GM18870 (cell line): ENCODE measurements around the gene MLLT3.
"Not testable (repeated sequence)": the region's sequence is repeated elsewhere in the genome, so short reads cannot be mapped to it uniquely, and the experiment has no call there.

Source experiments
- ATAC-seq: cut with Tn5 transposase; IDR thresholded peaks from one replicate; pipeline ENCODE4 v1.9.1; 2021; ENCODE audit warnings: moderate library complexity; ENCODE audit not compliant: unreplicated experiment

MLLT3 gene

DNA sequence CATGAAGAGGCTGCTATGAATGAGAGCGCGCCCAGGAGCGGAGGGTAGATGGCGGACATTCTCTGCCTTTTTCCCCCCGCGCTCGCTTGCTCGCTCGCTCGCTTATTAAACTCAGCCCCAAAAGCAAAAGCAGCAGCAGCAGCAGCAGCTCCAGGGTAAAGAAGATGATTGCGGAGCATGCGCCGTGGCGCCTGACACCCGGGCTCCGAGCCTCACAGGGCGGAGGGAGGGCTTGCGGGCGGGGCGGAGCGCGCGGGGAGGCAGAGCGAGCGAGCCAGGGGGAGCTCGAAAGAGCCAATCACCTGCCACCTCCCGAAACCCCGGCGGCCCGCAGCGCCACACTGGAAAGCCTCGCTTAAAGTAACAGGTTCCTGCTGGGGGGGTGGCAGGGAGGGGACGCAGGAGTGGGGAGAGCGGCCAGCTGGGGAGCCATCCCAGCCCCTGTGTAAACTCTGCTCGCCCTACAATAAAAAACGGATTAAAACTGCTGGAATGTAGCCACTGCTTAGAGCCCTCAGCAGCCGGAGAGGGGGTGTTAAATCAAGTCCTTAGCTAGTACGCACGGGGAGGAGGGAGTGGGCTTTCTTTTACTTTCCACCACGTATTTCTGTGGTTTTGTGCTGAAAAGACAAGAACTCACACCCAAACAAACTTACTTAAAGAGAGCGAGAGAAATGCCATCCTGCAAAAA lies at the start of gene MLLT3:
Gene MLLT3, minus strand, starts transcription at position 170 of the 691 bp plus-strand sequence.
- peak; percentile 54 for ATAC-seq

DNA sequence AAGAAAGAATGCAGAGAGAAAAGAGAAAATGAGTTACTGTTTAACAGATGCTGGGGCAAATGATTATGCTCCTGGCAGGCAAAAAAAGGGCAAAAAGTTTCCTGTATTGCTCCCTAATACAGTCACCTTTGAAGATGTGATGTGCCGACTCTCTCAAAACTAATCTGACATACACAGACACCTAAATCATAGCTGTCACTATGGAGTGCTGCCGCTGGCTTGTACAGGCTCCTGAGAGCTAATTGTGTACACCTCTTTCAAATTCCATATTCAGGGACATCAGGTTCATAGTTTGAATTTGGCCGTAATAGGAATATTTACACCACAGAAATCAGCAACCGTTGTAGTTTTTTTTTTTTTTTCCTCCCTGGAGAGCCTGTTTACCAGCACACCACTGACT lies 49.3 kb upstream of the MLLT3 start:
- ATAC-seq: no peak

DNA sequence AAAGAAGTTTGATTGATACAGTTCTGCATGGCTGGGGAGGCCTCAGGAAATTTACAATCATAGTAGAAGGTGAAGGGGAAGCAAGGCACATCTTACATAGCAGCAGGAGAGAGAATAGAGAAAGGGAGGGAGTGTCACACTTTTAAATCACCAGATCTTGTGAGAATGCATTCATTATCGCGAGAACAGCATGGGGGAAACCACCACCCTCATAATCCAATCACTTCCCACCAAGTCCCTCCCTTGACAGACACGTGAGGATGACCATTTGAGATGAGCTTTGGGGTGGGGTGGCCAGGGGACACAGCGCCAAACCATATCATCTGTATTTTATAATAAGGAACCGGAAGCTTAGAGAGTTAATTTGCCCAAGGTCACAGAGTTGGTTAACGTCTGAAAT lies 48.1 kb upstream of the MLLT3 start:
- ATAC-seq: no peak

DNA sequence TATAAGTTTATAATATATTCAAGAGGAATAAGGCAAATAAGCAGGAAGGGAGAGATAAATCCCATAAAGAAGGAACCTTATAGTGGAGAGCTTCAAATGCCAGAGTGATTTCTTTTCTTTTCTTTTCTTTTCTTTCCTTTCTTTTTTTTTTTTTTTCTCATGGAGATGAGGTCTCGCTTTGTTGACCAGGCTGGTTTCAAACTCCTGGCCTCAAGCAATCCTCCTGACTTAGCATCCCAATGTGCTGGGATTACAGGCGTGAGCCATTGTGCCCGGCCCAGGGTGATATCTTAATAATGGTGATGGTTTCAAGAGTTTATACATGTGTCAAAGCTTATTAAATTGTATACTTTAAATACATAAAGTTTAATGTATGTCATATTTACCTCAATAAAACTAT lies 42.2 kb upstream of the MLLT3 start:
- no peak for ATAC-seq

DNA sequence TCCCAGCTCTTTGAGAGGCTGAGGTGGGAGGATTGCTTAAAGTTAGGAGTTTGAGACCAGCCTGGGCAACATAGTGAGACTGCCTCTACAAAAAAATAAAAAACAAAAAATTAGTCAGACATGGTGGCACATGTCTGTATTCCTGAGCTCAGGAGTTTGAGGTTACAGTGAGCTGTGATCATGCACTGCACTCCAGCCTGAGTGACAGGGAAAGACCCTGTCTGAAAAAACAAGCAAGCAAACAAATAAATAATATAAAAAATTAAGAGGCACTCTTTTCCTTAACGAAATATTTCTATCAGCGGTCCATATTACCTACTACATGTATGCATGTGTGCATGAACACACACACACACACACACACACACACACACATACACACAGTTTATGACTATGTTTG lies 40.8 kb upstream of the MLLT3 start:
- no peak for ATAC-seq

DNA sequence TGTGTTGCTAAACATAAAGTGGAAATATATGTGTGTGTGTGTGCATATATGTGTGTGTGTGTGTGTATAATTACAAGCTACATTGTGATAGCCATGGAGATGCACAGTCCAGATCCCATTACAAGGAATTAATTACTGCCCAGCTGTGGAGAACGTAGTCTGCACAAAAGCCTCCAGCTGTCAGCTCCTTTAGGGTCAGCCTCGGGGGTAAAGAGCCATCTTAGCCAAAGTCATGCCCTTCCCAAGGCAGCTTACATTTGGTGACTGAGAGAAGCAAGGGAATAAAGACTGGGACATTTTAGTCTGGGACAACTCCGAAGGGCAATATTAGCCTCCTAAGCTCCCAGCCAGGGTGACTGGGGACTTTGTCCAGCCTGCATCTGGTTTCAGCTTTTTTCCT lies 39.9 kb upstream of the MLLT3 start:
- no peak for ATAC-seq

DNA sequence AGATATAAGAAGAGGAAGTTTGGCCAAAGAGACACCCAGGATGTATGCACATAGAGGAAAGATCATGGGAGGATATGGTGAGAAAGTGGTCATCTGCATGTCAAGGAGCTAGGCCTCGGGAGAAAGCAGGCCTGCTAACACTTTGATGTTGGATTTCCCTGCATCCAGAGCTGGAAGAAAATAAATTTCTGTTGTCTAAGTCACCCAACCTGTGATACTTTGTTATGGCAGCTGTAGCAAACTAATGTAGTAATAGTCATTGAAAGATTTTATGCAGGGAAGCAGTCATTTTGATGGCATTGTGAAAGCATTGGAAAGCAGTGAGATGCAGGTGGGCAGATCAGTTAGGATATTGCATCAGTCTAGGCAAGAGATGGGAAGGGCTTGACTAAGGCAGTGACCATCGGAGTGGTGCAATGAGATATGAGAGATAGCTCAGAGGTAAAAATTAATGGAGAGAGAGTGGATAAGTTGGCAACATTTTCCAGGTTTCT lies 37.2 kb upstream of the MLLT3 start:
- ATAC-seq: no peak

DNA sequence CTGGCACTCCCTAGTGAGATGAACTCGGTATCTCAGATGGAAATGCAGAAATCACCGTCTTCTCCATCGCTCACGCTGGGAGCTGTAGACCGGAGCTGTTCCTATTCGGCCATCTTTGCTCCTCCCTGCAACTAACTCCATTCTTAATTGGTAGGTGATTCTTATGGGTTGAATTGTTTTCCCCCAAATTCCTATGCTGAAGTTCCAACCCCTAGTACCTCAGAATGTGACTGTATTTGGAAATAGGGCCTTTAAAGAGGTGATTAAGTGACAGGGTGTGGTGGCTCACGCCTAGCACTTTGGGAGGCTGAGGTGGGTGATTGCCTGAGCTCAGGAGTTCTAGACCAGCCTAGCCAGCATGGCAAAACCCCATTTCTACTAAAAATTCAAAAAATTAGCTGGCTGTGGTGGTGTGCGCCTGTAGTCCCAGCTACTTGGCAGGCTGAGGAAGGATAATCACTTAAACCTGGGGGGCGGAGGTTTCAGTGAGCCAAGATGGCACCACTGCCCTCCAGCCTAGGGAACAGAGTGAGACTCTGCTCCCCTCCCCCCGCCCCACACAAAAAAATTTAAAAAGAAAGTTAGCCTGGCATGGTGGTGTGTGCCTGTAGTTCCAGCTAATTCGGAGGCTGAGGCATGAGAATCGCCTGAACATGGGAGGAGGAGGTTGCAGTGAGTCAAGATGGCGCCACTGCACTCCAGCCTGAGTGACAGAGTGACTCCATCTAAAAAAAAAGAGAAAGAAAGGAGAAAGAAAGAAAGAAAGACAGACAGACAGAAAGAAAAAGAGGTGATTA lies 36.6 kb upstream of the MLLT3 start:
- ATAC-seq: no peak

DNA sequence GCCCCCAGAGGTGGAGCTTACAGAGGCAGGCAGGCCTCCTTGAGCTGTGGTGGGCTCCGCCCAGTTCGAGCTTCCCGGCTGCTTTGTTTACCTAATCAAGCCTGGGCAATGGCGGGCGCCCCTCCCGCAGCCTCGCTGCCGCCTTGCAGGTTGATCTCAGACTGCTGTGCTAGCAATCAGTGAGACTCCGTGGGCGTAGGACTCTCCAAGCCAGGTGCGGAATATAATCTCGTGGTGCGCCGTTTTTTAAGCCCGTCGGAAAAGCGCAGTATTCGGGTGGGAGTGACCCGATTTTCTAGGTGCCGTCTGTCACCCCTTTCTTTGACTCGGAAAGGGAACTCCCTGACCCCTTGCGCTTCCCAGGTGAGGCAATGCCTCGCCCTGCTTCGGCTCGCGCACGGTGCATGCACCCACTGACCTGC lies 36.0 kb upstream of the MLLT3 start:
- ATAC-seq: not testable (repeated sequence)

DNA sequence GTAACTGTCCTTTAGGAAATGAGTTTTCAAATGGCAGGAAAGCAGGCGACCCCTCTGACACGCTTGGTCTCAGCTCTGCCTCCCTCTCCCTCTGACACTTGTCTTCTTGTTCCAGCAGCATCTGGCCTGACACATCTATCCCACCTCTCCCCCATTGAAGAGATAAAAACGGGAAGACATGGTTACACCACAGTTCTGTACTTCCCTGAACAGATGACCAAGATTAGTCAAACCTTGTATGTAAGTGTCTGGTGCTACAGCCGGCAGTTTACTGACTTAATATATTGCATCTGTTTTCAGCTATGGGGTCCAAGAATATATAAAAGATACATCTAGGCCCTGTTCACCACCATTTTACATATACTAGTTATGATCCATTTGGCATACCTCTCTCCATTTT lies 29.6 kb upstream of the MLLT3 start:
- no peak for ATAC-seq

DNA sequence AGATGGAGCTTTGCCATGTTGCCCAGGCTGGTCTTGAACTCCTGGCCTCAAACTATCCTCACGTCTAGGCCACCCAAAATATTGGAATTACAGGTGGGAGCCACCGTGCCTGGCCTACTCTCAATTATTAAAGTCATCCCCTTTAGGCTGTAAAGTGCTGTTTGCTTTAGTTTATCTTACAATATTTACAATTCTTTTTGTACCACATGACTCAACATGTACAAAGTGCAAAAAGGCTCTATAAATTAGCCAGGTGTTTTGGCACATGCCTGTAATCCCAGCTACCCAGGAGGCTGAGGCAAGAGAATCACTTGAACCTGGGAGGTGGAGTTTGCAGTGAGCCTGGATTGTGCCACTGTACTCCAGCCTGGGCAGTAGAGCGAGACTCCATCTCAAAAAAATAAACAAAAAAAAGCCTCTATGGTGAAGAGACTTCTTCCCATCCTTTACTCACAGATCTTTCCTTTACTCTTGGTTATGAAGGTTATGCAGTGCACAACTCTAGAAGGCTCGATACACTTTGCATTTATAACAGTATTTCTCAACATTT lies 28.5 kb upstream of the MLLT3 start:
- no peak for ATAC-seq

DNA sequence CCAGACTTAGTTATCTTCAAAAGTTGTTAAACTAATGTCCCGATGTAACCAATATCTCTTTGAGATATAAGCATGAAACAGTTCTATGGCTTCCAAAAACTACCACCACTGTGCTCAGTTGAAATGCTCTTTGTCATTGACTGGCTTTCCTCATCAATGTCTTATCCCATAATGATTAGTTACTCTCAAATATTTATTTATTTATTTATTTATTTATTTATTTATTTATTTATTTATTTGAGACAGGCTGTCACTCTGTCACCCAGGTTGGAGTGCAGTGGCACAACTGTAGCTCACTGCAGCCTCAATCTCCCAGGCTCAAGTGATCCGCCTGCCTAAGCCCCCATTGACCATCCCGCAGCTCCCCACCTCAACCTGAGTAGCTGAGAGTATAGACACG lies 28.0 kb upstream of the MLLT3 start:
- ATAC-seq: no peak

DNA sequence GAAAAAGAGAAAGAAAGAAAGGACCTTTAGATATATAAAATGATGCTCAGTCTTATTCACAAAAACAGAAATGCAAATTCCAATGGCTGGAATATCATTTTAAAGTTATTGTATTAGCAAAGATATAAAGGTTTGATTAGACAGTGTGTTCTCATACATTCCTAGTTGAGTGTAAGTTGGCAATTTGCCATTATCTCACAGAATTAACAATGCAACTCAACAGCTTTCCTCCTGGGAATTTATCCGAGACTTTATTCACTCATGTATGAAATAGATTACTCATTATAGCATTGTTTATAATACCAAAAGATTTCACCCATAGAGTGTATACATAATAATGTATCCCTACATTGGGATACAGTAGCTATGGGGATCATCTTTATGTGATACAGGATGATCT lies 27.1 kb upstream of the MLLT3 start:
- no peak for ATAC-seq

DNA sequence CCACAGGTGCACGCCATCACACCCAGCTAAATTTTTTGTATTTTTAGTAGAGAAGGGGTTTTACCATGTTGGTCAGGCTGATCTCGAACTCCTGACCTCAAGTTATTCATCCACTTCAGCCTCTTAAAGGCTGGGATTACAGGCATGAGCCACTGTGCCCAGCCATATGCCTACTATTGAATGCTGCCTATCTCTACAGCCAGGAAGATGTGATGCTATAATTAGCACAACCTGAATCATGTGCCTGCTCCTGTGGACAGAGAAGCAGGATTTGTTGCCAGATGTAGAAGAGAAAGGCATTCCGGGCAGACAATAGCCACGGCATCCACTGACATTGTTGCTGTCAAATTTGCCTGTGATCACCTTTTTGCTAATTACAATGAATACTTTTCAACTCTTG lies 24.4 kb upstream of the MLLT3 start:
- no peak for ATAC-seq

DNA sequence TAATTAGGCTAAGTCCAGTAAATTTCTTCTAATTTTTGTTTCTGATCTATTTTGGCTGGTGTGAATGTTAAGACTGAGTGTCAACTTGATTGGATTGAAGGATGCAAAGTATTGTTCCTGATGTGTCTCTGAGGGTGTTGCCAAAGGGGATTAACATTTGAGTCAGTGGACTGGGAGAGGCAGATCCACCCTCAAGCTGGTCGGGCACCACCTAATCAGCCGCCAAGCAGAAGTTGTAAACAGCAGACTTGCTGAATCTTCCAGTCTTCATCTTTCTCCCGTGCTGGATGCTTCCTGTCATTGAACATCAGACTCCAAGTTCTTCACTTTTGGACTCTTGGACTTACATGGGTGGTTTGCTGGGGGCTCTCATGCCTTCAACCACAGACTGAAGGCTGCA lies 21.4 kb upstream of the MLLT3 start:
- ATAC-seq: no peak

DNA sequence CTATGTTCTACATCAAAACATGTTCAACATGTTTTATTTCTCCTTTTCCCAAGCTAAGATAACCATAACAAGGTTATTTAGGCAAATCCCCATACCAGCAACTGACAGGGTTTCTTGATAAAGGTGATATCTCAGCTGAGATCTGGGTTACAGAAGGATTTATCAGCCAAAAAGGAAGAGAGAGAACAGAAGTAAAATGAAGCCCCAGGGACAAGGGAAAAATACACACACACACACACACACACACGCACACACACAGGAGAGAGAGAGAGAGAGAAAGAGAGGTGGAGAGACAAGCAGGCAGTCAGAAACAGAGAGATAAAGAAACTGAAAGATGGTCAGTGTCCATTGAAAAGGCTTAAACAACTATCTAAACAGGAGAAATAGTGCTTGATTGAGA lies 19.7 kb upstream of the MLLT3 start:
- no peak for ATAC-seq

DNA sequence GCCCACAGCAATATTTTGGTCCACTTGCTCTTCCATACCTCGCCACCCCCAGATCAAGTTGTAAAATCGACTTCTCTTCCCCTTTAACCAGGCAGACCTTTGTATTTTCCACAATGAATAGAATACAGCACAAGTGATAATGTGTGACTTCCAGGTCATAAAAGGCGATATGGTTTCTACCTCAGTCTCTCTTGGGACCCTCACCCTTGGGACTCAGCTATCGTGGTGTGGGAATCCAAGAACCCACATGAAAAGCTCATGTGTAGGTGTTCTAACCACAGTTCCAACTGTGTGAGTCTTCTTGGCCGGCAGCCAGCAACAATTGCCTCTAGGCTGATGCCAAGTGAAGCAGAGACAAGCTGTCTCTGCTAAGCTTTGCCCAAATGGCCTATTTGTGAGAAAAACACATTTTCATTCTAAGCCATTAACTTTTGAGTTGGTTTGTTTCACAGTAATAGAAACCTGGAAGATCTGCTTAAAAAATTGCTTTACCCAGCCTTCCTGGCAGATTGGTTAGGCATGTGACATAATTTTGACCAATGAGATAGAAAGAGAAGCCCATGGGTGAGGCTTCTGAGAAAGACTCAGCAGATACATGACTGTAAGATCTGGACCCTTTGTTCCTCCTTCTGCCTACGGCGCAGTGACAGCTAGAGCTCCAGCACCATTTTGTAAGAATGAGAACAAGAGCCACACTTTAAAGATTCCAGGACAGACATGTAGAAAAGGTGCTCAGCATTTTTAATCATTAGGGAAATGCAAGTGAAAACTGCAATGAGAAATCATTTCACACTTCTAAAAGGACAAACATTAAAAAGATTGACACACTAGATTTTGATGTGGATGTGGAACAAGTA lies 18.3 kb upstream of the MLLT3 start:
- peak; percentile 89 for ATAC-seq

DNA sequence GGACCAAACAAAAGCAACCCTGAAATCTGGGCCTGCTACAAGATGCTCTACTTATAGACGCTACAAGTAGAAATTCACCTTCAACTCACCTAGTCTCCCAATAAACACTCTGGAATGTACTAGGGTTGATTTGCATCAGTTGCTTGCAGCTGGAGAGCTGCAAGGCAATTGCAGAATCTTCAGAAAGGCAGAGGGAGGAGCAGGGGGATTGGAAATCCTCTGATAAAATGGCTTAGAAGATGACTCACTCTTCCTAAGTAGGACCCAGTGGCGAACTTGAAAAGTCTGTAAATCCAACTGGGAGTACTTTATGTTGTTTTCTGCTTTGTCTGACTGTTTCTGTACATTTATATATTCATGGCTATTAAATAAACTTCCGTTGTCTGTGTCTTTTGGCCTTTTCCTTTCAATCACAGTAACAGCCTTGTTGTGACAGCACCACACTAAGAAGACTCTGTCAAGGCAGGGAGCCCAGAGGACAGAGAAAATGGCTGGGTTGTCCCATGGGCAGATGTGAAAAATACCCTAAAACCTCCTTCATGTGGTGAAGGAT lies 14.7 kb upstream of the MLLT3 start:
- ATAC-seq: no peak

DNA sequence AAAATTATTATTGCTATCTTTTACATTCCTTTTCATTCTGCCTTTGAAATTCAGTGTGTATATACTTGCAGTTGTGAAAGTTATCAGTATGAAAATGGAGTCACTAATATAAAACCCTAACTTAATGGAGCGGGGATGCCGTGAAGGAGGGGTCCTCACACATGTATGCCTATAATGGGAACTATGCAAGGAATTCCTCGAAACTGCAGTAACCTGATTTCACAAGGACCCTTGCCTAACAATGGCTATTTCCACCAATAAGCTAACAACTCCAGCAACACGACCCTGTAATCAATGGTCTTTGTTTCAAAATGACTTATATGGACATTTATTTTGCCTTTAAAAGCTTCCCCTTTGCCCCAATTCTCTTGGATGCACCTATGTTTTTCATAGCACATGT lies 12.6 kb upstream of the MLLT3 start:
- ATAC-seq: no peak

DNA sequence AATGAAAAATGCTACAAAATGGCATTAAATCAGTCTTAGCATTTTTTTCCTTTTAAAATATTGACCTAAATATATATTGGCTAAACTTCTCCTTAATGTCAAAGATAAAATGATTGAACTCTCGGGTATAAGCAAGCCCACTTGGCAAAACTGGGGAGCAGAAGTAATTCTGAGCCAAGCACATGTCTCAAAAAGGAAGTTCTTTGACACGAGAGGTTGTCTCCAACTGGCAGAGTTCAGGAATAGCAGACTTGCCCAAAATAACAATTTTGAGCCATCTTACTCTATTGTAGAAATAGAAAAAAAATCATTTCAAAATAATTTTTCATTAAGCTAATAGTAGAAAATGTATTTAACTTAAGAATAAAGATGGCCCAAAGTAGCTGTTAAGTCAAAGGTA lies 10.4 kb upstream of the MLLT3 start:
- no peak for ATAC-seq
